Daoy (cell line): ENCODE data around the gene IMMP2L. TPM values are rescaled to one million over a fixed set of nuclear protein-coding genes. Genes with fewer than 3 reads are reported as not detected.

Experiments
- DNase-seq: peaks from one replicate; pipeline ENCODE4 v3.0.0-alpha.2; 2015; ENCODE audit warnings: low read depth
- total RNA-seq: library from RNA; depleted of rRNA; stranded (reverse); fragments of >200 nt; shearing (Covaris generic); gene quantifications from 2 replicates; pipeline ENCODE4 v1.2.3, GENCODE V29; 2014

The IMMP2L gene
- total RNA-seq, 1 experiment from 2014 or later, result 17.7 TPM

DNA sequence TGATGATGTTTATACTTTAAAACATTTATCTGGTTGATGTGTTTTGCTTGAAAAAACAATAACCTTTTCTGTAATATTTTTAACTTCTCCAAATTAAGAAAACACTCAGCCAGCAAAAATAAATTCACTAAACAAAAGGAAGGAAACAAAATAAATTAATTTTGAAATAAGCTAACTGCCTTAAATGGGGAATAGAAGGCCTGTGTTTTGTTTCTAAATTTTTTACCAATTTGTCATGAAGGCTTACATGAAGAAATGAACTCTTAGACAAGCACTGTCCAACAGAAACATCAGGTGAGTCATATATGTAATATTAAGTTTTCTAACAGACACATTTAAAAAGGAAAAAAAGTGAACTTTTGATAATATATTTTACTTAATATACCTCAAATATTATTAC lies 402.9 kb downstream of the IMMP2L start:
- DNase-seq, result peak; percentile 13

DNA sequence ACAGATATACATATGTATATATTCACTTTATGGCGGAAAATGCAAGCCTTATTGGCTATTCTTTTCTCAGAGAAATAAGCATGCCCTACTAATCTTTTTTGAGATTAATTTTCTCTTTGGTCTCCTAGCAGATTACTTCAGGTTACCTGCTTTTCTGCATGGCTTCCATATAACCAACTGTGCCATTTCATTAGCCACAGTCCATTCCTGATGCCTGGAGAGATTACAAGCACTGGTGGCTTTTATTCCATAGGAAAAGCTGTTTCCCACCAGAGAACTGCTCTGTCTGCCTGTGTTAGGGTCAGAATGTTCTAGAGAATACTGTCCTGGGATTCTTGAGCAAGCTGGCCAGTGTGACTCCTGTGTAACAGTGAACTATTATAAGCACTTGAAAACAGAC lies 411.6 kb downstream of the IMMP2L start:
- no peak for DNase-seq

DNA sequence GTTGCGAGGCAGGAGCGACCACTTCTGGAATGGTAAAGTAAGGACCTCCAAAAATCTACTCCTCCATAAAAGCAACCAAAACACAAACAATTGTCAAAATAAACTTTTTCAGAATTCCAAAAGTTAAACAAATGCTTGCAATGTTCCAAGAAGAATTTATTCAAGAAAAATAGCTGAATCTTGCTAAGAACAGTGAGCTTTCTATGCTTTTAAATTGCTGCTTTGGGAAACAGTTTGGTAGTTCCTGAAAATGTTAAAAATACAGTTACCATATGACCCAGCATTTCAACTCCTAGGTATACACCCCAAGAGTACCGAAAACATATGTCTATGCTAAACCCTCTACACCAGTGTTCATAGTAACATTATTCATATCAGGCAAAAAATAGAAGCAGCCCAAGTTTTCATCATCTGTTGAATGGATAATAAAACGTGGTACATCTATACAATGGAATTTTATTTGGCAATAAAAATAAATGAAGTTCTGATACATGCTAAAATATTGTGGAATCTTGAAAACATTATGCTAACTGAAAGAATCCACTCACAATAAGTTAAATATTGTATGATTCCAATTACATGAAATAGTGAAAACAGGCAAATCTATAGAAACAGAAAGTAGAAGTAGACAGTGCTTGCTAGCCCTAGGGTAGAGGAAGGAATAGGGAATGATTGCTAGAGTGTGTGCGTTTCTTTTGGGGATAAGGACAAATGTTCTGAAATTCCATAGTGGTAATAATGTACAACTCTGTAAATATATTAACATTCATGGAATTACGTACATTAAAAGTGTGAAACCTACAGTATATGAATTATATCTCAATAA lies 414.4 kb downstream of the IMMP2L start:
- DNase-seq, result no peak

DNA sequence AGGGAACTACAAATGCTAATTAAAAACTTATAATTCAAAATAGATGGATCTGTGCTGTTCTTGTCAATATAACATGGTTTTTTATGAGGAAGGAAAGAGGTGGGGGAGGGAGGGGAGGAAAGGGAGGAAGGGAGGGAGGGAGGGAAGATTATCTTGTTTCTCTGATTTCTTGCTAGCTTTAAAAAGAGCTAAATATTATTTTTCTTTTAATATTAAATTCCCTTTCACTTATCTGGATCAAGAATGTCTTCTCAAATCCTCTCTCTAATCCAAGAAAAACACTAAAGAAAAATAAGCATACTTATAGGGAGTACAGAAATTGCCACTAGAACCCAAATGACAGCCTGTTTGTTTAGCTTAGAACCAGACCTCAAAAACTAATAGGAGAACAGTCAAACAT lies 416.2 kb downstream of the IMMP2L start:
- DNase-seq, result no peak

DNA sequence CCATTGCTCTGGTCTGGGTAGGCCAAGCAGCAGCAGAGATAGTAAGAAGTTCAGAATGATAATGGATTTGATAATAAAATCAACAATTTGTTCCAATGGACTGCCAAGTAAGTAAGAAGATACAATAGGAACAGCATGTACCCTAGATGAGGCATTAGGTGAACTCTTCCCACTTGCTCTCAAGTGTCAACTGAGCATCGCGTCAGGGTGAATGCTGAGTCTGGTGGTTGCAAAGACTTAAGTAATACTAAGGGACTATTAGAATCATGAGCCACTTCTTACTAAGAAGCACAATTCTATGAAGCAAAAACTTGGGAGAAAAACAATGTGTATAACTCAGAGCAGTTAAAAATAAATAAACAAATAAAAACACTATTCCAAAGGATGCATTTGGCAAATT lies 416.8 kb downstream of the IMMP2L start:
- no peak for DNase-seq

DNA sequence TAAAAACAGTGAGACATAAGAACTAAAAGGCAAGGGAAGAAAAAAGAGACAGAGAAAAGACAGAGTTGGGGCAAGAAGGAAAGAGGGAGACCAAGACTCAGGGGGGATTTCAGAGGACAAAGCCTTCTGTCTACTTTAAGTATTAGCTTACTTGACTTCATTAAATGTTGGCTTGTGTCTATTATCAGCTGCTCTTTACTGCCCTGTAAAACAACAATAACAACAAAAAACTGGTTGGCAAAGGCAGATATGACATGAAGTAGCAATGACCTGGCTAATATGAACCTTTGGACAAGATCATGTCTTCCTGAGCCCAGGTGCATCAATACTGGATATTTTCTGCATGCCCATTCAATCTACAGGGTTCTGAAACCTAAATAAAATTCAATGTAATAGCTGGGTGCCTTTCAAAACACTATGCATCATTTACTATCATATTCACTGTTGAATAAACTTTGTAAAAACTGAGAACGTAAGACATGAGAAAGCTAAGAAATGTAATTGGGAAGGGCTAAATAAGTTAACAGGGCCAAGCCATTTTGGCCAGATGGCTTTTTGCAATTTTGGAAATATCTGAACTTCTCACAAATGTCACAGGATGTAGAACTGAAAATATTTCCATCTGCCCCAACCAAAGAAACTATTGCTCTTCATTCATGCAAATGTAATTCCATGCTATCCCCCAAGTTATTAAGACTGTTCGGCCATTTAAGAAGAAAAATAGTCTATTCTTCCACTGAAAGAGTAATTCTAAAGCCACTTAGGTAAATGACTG lies 422.0 kb downstream of the IMMP2L start:
- DNase-seq, result no peak

DNA sequence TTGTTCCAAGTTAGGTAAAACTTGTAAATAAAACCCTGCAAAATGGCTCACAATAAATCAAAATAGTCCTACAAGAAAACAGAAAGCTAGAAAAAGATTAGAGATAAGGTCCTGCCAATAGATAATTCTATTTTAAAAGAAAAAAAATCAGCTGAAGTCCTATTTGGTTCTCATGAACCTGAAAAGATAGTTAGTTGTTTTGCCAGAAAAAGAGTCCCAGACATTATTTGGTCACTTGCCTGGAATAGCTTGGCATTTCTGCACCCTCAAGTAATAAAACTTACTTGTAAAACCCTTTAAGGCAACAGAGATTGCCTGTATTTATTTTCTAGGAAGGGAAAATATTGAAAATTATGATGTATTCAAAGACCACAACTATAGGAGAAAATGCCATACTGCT lies 423.7 kb downstream of the IMMP2L start:
- no peak for DNase-seq

DNA sequence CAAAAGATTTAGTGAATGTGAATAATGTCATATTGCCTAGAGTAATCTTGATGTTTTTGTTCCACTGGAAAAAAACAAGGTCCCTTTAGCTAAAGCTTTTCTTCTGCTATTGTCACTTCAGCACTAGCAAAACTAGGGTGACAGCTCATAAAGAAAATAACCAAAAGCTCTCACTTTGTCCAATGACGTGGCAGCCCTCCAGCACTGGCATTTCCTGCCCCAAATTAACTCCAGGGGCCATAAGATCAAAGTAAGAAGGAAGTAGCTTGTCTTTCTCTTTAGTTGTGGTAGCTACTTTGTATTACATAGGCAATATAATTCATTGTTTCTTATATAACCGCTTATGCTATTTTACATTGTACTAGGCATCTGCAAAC lies 424.1 kb downstream of the IMMP2L start:
- DNase-seq, result peak; percentile 95

DNA sequence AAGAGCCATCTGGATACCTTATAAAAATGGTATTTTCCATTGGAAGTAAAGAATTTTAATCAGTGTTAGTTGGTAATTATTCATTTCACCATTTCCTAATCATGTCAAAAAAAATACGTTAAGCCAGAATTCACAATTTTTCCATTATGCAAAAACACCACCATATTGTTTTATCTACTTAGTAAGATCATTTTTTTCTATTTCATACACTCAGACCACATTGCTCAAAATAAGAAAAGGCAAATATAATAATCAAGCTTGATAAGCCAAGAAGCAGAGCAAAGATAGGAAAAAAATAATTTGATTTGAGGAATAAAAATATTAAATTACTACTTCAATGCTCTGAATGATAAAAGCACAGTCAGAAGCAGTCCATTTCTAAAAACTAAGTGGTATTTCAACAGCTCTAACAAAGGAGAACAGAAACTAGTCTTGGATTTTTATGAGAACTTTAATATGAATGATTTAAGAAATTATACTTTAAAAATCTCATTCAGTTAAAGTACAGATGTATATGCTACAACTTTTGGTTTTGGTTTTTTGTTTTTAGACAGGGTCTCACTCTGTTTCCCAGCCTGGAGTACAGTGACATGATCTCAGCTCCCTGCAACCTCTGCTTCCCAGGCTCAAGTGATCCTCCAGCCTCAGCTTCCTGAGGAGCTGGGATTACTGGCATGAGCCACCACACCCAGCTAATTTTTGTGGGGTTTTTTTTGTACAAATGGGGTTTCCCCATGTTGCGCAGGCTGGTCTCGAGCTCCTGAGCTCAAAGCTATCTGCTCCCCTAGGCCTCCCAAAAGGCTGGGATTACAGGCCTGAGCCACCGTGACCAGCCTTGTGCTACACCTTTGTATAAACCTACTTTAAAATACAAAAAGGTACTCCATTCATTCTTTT lies 424.7 kb downstream of the IMMP2L start:
- DNase-seq, result peak; percentile 91

DNA sequence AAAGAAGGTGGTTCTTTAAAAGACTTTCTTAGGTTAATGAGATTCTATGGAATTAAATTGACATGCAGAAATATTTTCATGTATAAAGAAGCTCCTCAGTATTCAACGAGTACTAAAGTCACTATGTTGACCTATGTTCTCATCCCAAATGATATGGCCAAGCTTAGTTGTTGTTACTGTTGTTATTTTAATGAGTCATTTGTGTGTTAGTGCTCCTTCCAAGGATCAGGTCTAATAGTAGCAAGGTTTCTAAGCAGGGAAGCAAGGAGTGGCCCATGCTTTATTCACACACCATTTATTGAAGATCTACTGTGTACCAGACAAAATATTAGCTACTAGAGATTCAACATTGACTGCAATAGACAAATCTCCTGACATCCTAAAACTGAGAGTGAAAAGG lies 429.5 kb downstream of the IMMP2L start:
- peak; percentile 37 for DNase-seq

DNA sequence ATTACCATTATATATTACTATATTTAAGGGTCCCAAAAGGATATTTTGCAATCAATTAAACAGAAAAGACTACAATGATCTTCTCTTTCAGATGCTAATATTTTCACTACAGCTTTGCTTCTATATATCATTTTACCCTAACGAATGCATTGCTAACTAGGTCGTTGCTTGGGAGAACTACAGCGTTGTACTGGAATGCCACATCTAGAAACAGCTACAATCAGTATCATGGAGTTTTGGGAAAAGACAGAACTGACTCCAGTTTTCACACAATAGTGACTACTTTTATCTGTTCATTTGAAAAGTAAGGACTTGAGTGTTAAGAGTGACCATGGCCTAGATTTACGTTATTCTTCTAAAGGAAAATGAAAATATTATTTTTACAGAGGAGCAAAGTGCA lies 432.9 kb downstream of the IMMP2L start:
- DNase-seq, result no peak

DNA sequence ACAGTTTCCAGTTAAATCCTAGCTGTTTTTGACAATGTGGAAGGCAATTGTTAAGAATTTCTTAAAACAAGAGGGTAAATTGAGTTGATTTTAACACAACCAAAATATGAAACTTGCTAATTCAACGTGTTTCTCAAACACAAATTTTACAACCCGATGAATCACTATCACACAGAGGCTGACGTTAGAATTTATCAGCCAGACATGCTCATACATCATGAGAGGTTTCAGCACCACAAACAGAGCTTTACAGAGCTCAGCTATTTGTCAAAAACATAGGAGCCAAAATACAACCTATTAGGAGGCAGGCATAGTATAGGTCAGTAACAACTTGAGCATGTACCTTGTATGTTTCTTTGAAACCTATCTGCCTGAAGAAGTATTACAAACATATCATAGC lies 435.3 kb downstream of the IMMP2L start:
- peak; percentile 58 for DNase-seq

DNA sequence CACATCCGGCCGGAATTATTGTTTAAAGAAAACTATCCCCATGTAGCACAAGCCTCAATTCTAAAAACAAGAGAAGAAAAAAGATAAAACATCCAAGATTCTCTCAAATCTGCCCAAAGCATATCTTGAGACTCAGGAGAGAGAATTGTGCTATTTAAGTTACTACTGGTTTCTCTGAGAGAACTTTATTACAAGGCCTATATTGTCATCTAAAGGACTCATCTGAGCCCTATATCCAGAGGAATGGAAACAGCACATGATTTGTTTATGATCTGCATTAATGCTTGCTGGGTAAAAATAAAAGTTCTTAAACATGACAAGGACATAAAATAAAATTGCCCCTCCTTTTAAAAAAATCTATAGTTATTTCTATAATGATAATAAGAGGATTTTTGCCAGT lies 446.3 kb downstream of the IMMP2L start:
- no peak for DNase-seq

DNA sequence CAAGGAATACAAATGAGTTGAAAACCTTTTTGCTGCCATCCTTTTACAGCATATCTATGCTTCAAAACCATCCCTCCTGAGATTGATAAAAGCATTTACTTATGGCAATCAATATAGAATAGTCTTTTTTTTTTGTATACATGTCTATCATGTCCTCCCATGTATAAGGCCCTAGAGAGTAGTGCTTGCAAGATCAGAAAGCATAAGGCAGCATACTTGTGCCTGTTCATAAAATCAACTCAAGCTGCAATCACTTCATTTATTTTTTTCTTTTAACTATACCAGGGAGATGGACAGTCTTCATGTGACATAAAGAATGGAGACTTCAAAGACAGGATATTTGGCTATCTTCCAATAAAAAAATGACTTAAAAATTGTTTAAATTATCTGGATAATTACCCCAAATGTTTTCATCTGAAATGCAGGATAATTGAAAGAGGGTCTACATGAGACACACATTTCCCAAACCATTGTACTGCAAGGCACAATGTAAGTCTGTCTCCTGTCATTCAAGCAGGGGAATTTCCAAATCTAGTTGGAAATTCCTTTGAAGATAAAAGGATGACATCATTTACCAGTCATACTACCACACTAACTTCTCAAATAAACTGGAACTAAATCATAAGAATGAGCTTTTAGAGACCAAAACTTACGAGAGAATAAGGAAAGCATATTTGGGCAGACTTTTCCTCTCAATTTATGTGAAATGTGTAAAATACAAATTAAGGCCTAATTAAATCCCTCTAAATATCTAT lies 448.9 kb downstream of the IMMP2L start:
- peak; percentile 80 for DNase-seq

DNA sequence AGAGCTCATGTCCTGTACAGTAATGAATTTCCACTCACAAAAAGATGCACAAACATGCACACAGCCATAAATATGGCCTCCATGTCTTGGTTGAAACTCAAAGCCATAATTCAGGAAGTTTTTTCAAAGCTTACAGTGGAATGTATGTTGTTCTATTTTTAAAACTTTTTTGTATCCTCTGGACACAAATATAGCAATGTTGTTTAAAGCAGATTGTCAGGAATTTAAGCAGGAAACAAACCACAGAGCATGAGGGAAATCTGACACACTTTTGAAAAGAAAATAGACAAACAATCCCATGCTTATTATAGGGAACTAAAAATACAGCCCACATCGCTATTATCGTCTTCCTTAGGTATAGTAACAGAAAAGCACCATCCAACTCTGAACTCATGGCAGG lies 449.9 kb downstream of the IMMP2L start:
- DNase-seq, result no peak

DNA sequence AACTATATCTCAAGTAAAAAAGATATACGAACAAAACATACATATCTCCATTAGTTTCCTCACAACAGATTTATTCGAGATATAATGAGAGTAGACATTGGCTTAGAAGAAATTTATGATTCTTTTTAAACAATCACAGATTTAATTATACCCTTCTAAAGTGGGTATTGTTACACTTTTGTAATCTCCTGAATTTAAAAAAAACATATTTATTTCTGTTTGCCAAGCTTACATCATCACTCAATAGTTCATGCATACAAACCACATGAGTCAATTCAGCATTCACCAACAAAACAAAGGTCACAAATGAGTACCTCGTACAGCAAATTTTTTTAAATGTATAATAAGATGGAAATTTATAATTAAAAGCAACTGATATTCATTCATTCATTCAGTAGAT lies 453.8 kb downstream of the IMMP2L start:
- DNase-seq, result peak; percentile 27

DNA sequence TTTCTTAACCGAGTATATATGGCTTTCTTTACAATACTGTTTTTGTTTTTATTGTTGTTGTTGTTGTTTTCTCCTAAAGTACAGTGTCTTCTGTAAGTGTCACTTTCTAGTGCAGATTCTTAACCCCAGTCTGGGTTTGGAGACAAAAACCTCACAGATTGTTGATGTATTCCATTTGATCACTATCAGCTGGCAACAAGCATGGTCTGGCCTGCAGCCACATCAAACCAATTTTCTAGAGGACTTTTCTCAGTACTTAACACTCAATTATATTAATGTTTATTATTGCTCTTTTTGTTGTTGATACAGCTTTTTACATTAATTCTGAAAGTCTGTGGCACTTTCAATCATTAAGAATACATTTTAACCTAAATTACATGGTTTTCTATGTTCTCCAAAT lies 454.3 kb downstream of the IMMP2L start:
- DNase-seq, result peak; percentile 25

DNA sequence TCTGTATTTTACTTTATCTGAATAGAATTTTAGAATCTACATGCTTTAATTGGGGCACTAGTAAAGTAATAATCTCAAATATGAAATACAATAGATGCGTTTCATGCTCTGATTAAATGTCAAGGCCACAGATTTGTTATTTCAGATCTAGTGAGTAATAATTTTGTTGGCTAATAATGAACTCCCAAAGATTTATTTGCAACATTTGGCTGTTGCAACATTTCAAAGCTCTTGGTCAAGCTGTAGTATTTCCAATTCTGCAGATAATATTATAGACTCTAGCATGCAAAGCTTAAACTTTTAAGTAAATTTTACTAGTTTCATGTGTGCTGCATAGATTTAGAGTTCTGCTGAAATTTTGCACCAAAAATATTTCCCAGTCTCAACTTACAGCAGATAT lies 454.7 kb downstream of the IMMP2L start:
- no peak for DNase-seq

DNA sequence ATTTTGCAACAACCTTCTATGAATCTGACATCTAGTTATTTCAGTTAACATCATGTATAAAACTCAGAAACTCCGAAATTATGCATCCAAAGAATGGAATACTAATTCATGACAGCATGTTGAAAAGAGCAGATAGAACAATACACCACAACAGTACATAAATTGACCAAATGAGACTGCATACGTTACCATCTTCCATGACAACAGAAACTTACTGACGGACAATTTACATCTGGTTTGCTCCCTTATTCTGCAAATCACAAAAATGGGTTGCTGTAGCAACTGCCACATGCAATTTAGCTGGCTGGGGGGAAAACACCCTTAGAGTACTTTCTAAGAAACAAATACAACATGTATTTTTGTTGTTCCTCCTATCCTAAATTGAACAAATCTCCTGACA lies 457.0 kb downstream of the IMMP2L start:
- no peak for DNase-seq

DNA sequence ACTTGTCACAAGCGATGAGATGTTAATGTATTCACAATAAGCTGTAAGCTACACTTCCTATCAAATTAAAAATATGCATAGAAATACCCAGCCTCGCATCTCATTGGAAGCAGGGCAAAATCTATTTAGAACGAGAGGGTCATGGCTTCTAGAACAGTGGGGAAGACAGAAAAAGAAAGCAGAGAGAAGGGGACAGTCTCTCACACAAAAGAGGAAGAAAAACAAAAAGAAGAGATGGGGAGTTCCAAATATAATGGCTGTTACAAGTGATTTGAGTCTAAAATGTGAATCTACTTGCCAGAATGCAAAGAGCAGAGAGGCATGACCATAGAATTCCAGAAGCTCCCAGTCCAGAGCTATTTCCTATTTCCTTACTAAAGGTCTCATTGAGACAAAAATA lies 457.6 kb downstream of the IMMP2L start:
- DNase-seq, result no peak

DNA sequence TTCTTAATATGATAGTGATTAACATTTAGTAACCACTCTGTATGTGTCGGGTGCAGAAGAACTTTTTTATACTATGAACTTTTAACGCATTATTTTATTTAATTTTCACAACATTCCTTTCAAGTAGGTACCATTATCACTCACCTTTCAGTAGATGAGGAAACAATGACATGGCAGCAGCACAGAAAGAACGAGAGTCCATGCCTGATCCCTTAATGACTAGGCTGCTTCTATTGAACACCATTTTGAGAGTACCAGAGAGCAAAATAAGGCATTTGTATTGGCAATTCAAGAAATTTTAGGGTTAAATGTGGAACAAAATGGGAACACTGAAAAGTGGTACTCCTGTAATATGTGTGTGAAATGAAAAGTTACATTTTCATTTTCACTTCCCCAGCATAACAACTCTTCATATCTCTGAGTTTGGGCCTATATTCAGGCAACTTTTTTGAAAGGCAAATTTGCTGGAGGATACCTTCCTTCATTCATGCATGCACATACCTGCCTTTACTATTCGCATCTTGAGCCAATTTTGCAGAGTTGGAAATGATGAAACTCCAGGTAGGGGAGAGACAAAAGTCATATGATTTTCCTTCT lies 458.5 kb downstream of the IMMP2L start:
- DNase-seq, result no peak
